ENCODE results near the gene SAA4.
"Not testable (repeated sequence)": the region's sequence is repeated elsewhere in the genome, so short reads cannot be mapped to it uniquely, and the experiment has no call there.

SAA4 gene

GRCh38 chr11:18236664-18237356 lies at the start of gene SAA4:
TSS of gene SAA4 (minus strand) at chr11:18236802. CDS start at chr11:18235926, 876 bp downstream.
- no peak for DNase-seq (ENCODE audit: low read depth)

GRCh38 chr11:18285841-18286240 lies 49.2 kb upstream of the SAA4 start:
- no peak for DNase-seq (ENCODE audit: low read depth)

- DNase-seq (ENCODE audit: low read depth) = no peak
Observed at GRCh38 chr11:18282626-18283025, 46.0 kb upstream of the SAA4 start.

- no peak for DNase-seq (ENCODE audit: low read depth)
Observed at GRCh38 chr11:18280438-18281045, 43.9 kb upstream of the SAA4 start.

- DNase-seq (ENCODE audit: low read depth) = no peak
Observed at GRCh38 chr11:18277565-18278271, 41.1 kb upstream of the SAA4 start.

- no peak for DNase-seq (ENCODE audit: low read depth)
Observed at GRCh38 chr11:18271206-18271605, 34.6 kb upstream of the SAA4 start.

- no peak for DNase-seq (ENCODE audit: low read depth)
Observed at GRCh38 chr11:18270102-18270501, 33.5 kb upstream of the SAA4 start.

GRCh38 chr11:18269252-18269651 lies 32.6 kb upstream of the SAA4 start:
- not testable (repeated sequence) for DNase-seq (ENCODE audit: low read depth)

- not testable (repeated sequence) for DNase-seq (ENCODE audit: low read depth)
Observed at GRCh38 chr11:18267335-18268133, 30.9 kb upstream of the SAA4 start.

- no peak for DNase-seq (ENCODE audit: low read depth)
Observed at GRCh38 chr11:18265949-18266348, 29.3 kb upstream of the SAA4 start, which contains the start of gene SAA1. TSS of gene SAA1 (plus strand) at chr11:18266264. CDS start at chr11:18266888, 624 bp downstream.

GRCh38 chr11:18264677-18265555 lies 28.3 kb upstream of the SAA4 start:
- no peak for DNase-seq (ENCODE audit: low read depth)

GRCh38 chr11:18264035-18264434 lies 27.4 kb upstream of the SAA4 start:
- DNase-seq (ENCODE audit: low read depth) = no peak

GRCh38 chr11:18262681-18263350 lies 26.2 kb upstream of the SAA4 start:
- DNase-seq (ENCODE audit: low read depth) = not testable (repeated sequence)

GRCh38 chr11:18261721-18262120 lies 25.1 kb upstream of the SAA4 start:
- no peak for DNase-seq (ENCODE audit: low read depth)

- DNase-seq (ENCODE audit: low read depth) = no peak
Observed at GRCh38 chr11:18259259-18259658, 22.7 kb upstream of the SAA4 start.

- DNase-seq (ENCODE audit: low read depth) = no peak
Observed at GRCh38 chr11:18254781-18255361, 18.3 kb upstream of the SAA4 start.

GRCh38 chr11:18253778-18254338 lies 17.3 kb upstream of the SAA4 start:
- no peak for DNase-seq (ENCODE audit: low read depth)

- DNase-seq (ENCODE audit: low read depth) = no peak
Observed at GRCh38 chr11:18253233-18253632, 16.6 kb upstream of the SAA4 start.

GRCh38 chr11:18248561-18248960 lies 12.0 kb upstream of the SAA4 start, which contains the start of gene SAA2:
TSS of gene SAA2 (minus strand) at chr11:18248668. CDS start at chr11:18248011, 657 bp downstream.
- no peak for DNase-seq (ENCODE audit: low read depth)

GRCh38 chr11:18247191-18247581 lies 10.6 kb upstream of the SAA4 start:
- DNase-seq (ENCODE audit: low read depth) = not testable (repeated sequence)

Measured in activated T-cell treated with anti-CD3 and anti-CD28 coated beads for 48 hours (primary cell).